NCI-H345 treated with DMSO at 0.1 percent for 48 hours (cell line): ENCODE data around the gene ANKRD18B.
A peak's percentile ranks its signal among the peaks of the same experiment; 100 is the strongest.
"Not testable (repeated sequence)": the region's sequence is repeated elsewhere in the genome, so short reads cannot be mapped to it uniquely, and the experiment has no call there.

Experiments
- DNase-seq: peaks from one replicate; lab custom pipeline; 2025; ENCODE audit not compliant: unreplicated experiment; lab: John Stamatoyannopoulos, UW

ANKRD18B gene

DNA sequence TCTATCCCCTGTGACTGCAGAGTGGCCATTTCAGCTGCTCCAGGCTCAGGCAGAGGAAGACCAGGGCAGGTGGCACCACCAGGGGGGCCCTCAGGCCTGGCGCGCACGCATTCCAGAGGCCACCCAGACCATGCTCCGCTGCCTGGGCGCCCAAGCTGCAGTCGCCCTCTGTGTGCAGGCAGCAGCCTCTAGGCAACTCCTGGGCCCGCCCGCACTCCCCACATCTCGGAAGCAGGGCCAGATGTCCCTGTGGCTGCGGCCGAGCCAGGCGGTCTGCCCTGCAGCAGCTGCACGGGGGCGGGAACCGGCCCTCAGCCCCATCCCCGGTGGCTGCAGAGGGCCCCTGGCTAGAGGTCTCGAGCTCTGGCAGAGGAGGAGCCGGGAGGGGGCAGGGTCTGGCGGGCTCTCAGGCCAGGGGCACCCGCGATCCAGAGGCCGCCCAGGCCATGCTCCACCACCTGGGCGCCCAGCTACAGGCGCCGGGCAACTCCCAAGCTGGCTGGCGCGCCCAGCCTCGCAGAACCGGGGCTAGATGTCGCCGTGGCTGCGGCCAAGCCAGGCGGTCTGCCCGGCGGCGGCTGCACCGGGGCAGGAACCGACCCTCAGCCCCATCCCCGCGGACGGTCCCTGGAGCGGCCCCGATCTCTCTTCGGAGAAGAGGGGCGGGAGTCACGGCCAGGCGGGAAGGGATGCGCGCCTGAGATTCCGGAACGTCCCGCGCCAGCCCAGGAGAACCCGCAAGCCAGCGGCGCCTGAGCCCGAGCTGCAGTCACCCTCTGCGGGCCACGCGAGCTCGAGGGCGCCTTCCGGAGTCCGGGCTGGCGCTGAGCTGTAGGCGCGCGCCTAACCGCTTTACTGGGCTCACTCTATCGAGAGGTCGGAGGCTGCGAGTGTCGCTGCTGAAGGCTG, at the start of gene ANKRD18B:
TSS of gene ANKRD18B (plus strand) at position 855 of the 909 bp plus-strand sequence. CDS start 239 bp downstream, outside the sequence.
- DNase-seq = peak; percentile 25

DNA sequence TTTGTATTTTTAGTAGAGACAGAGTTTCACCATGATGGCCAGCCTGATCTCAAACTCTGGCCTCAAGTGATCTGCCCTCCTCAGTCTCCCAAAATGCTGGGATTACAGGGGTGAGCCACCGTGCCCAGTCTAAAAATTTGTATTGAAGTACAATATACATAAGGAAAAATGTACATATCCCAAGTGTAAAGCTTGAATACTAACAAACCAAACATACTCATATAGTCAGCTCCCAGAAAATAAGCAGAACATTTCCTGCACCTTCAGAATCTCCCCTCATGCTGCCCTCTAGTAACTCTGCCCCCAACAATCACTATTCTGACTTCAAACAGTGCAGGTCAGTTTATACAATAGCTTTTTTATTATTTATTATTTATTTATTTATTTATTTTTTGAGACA, 48.7 kb upstream of the ANKRD18B start:
- DNase-seq = no peak

DNA sequence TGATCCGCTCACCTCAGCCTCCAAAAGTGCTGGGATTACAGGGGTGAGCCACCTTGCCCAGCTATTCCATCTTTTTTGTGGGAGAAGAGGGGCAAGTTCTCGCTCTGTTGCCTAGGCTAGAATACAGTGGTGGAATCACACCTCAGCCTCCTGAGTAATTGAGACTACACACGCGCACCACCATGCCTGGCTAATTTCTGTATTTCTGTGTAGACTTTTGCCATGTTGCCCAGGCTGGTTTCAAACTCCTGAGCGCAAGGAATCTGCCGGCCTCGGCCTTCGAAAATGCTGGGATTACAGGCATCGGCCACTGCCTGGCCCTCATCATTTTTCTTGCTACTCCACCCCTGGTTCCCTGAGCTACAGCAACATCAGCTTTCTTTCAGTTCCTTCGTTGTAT, 47.5 kb upstream of the ANKRD18B start:
- DNase-seq = no peak

DNA sequence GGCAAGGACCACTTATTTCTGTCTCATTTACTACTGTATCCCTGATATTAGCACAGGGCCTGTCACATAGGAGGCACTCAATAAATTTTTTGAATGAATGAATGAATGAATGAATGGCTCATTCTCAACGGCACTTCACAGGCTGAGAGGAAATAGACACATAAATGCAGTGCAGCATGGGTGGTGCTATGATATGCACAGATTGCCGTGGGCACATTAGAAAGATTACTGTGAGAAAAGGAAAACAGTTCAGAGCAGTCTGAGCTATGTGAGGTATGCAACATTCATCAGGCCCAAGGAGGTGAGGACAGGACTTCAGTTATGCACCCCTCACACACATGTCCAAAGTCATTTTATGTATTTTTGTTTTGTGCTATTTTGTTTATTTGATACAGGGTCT, 43.9 kb upstream of the ANKRD18B start:
- no peak for DNase-seq

DNA sequence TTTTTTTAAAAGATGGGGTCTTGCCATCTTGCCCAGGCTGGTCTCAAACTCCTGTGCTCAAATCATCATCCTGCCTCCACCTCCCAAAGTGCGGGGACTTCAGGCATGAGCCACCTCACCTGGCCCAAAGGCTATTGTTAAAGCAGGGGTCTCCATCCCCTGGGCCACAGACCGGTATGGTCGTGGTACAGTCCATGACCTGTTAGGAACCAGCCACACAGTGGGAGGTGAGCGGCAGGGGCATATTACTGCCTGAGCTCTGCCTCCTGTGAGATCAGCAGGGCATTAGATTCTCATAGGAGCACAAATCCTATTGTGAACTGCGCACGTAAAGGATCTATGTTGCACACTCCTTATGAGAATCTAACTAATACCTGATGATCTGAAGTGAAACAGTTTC, 43.1 kb upstream of the ANKRD18B start:
- DNase-seq = no peak

DNA sequence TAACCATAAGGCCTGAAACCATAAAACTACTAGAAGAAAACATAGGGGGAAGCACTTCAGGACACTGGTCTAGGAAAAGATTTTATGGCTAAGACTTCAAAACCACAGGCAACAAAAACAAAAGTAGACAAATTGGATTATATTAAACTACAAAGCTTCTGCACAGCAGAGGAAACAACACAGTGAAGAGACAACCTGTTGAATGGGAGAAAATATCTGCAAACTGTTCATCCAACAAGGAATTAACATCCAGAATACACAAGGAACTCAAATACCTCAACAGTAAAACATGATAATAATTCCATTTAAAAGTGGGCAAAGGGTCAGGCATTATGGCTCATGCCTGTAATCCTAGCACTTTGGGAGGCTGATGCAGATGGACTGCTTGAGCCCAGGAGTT, 38.7 kb upstream of the ANKRD18B start:
- DNase-seq = not testable (repeated sequence)

DNA sequence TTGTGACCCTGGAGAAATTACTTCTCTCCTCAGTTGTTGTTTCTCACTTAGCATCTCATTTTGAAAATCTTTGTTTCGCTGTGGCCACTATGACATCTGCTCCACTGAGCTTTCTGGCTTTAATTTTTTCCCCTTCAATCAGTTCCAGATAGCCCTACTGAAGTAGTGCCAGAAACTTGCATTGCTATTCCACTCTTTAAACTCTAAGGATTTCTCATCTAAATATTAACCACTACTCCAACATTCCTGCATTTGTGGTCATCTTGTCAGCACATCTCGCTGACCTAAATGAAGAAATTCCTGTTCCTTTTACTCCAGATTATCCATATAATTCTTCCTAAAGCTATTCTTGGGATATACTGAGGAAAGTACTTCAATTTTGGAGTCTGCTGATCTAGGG, 35.0 kb upstream of the ANKRD18B start:
- no peak for DNase-seq

DNA sequence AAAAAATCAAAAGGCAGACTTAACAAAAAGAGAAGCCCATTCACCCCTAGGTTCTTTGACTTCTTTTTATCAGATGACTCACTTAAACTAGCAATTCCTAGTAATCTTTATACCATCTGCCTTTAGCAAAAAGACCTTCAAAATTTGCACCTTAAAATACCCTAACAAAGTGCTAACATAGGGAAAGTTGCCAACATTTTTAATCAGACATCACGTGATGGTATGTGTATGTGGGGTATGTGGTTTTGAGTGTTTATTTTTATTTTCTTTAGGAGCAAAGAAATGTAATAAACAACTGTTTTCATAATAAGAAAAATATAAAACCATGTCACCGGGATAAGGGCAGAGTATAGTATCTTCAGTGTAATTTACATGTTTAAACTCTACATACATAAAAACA, 30.2 kb upstream of the ANKRD18B start:
- not testable (repeated sequence) for DNase-seq

DNA sequence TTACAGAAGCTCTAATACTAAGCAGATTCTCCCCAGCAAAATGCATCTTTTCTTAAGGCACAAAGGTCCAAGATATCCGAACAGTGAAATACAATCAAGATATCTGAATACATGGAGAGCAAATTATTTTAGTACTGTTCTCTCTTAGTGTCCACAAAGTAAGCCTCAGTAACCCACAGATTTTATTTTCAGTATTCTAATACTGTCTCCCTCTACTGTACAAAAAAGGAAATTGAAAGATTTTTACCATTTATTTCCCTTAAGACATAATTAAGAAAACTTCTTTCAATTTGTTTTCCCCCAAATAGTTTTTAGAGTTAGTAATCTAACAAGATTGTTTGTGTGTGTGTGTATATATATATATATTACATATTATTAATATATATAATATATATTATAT, 25.7 kb upstream of the ANKRD18B start:
- no peak for DNase-seq

DNA sequence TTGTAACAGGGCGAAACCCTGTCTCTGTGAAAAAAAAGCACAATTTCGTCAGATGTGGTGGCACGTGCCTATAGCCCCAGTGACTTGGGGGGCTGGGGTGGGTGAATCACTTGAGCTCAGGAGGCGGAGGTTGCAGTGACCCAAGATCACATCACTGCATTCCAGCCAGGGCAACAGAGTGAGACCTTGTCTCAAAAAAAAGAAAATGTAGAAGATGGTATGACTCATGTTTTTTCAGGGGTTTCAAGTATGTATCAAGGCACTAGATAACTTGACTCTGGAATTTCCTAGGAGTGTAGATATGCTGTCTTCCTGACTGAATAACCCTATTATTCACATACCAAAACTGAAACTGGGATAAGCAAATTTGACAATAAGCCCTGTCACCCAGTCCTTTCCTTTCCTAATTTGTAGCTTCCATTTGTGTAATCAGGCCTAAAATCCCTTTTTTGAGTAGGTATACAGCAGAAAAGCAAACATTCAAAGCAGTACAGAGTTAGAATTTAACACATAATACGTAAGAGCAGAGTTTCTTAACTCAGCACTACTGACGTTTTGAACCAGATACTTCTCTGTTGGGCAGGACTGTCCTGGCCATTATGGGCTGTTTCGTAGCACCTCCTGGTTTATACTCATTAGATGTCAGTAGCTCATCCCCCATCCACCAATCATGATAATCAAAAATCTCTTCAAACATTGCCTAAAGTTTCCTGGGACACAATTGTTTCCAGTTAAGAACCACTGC, 17.3 kb upstream of the ANKRD18B start:
- no peak for DNase-seq

DNA sequence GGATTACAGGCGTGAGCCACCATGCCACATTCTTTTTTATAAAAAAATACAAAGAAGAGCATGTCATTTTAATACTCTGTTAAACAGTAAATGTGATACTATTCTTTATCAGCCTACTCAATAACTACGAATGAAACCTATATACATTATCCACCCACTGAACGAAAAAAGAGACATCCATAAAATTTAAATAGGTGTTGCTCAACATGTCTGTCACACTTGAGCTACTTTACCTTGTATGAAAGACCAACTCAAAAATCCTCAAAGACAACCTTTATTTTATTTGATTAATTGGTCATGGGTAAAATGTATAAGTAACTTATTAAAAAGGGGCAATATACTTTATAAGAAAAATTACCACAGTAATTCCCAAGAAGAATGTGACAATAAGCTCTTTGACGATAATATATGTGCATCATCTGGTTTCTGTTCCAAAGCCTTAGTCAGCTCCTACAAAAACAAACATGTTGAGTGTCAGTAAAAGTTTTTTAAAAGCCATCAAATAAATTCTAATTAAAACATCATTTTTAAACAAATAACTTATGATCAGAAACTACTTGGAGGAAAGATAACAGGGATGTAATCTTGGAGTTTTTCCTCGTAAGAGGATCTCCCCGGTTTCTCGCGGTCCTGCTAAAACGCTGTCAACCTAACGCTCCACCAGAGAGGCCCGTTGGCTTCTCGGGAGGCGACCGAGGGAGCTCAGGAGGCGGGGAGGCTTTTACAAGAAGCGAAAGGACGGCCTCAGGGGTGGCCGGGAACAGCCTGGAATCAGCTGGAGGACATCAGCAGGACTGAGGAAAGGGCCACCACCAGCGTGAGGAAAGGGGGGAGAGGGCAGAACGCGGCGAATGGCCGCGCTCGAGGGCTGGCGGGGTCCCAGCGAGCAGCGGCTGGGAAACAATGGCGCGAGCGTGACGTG, 13.5 kb upstream of the ANKRD18B start:
- peak; percentile 47 for DNase-seq

DNA sequence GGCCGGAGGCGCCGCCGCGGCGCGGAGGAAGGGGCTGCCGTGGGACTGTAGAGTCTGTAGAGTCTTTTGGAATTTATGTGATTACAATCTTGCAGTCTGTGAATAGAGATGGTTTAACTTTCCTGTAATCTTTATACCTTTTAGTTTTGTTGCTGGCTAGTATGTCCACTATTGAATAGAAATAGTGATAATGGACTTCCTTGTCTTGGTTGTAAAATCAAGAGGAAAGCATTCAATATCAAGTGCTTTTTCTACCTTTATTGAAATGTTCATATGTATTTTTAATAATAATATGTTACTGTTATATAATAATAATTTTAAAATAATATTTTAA, 12.9 kb upstream of the ANKRD18B start:
- DNase-seq = not testable (repeated sequence)

DNA sequence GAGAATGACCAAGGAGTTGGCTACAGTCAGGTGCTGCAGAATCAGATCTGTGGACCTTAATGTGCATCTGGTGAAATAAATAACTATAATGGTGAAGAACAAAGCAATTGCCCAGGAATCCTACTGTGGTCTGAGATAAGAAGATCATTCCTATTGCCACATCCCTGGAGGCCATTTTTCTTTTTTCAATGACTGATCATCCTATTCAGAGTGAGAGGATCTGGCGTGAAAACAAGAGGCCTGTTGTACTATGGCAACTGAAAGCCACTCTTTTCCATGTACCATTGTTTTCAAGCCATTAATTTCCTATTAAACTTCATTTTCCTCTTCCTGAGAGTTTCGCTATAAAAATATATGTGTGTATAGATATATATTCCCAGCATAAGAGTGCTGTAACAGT, 11.5 kb upstream of the ANKRD18B start:
- DNase-seq = not testable (repeated sequence)

DNA sequence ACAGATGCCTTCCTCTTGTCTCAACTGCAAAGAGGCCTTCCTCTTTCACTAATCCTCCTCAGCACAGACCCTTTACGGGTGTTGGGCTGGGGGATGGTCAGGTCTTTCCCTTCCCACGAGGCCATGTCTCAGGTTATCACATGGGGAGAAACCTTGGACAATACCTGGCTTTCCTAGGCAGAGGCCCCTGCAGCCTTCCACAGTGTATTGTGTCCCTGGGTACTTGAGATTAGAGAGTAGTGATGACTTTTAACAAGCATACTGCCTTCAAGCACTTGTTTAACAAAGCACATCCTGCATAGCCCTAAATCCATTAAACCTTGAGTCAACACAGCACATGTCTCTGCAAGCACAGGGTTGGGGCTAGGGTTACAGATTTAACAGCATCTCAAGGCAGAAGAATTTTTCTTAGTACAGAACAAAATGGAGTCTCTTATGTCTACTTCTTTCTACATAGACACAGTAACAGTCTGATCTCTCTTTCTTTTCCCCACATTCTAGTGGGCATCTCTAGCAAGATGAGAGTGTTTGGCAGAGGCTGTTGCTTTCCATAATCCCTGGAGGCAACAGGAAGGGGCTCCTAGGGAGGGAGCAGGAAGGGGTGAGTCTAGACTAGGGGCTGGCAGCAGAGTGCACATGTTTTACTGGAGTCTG, 8.6 kb upstream of the ANKRD18B start:
- DNase-seq = not testable (repeated sequence)

DNA sequence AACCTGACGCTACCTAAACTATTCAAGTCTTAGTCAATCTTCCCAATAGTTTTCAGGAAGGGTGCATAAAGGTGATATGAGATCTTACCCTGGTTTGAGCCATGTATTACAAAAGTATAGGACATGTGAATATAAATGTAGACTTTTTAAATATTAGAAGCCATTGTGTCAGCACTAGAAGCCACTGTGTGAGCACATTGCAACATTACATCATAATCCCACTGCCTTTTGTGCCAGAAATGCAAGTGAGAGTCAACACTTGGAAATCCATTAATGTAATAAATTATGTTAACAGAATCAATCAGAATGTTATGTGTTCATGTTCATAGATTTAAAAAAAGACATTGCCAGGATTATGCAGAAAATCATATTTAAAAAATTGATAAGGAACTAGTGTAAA, 7.7 kb upstream of the ANKRD18B start:
- DNase-seq = not testable (repeated sequence)

DNA sequence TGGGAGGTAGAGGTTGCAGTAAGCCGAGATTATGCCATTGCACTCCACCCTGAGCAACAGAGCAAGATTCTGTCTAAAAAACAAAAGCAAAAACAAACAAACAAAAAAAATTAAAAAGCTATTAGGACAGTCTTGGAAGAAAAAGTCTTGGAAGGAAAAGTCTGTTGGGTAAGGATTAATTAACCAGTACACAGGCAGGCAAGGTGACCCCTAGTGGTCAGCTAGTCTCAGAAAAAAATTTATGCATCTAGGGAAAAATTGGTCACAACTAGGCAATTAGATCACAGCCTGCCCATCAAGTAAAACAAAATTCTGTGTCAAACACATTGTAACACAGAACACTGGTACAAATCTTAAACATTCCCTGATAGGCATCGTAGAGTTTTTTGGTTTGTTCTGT, 6.7 kb upstream of the ANKRD18B start:
- DNase-seq = no peak

DNA sequence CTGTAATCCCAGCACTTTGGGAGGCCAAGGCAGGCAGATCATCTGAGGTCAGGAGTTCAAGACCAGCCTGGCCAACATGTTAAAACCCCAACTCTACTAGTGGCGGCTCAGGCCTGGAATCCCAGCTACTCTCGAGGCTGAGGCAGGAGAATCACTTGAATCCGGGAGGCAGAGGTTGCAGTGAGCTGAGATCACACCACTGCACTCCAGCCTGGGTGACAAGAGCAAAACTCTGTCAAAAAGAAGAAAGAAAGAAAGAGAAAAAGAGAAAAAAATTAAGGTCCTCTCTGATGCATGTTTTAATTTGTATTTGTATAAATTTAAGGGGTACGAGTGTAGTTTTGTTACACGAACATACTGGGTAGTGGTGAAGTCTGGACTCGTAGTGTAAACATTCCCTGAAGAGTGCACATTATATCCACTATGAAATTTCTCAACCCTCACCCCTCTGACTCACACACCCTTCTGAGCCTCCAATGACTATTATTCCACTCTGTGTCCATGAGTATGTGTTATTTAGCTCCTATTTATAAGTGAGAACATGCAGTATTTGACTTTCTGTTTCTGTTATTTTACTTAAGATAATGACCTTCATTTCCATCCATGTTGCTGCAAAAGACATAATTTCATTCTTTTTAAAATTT, 6.0 kb upstream of the ANKRD18B start:
- not testable (repeated sequence) for DNase-seq

DNA sequence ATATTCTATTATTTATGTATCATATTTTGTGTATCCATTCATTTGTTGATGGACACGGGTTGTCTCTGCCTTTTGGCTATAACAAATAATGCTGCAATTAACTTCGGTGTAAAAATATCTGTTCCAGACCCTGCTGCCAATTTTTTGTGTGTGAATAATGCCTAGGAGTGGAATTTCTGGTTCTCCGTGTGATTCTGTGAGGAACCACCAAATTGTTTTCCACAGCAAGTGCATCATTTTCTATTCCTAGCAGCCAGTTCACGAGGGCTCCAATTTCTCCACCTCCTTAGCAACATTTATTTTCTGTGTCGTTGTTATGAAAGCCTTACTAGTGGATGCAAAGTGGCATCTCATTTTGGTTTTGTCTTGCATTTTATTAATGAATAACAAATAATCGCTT, 2.2 kb upstream of the ANKRD18B start:
- DNase-seq = not testable (repeated sequence)

DNA sequence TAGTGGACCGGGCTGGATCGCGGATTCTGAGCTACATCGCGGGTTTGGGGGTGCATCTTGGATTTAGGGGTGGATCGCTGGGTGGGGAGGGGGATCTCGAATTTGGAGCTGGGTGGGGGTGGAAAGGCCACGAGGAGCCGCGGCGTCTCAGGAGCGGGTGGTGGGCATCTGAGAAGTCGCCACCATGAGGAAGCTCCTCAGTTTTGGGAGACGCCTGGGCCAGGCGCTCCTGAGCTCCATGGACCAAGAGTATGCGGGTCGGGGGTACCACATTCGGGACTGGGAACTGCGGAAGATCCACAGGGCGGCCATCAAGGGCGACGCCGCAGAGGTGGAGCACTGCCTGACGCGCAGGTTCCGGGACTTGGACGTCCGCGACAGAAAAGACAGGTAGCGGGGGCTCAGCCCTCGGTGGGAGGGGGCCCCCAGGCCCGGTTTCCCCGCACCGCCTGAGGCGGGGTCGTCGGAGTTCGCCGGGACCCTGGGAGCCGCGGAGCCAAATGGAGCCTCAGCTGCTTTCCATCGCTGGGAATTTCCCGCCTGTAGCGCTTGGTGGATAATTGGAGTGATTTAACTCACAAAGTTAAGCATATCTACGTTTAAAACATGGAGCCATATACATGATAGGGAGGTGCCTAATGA, 376 bp downstream of the ANKRD18B start:
- DNase-seq = no peak

DNA sequence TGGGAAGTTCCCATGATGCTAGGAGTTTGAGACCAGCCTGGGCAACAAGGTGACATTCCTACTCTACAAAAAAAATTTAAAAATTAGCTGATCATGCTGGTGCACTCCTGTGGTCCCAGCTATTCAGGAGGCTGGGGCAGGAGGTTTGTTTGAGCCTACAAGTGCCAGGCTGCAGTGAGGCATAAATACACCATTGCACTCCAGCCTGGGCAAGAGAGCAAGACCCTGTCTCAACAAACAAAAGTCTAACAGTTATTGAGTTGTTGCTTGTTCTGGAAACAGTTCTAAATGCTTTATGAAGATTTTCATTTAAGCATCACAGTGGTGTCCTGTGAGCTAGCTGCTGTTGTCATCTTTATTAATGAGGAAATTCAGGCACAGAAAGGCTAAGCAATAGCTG, 4.0 kb downstream of the ANKRD18B start:
- not testable (repeated sequence) for DNase-seq
